ENCODE results near the gene OLFML3.

The OLFML3 gene

DNA sequence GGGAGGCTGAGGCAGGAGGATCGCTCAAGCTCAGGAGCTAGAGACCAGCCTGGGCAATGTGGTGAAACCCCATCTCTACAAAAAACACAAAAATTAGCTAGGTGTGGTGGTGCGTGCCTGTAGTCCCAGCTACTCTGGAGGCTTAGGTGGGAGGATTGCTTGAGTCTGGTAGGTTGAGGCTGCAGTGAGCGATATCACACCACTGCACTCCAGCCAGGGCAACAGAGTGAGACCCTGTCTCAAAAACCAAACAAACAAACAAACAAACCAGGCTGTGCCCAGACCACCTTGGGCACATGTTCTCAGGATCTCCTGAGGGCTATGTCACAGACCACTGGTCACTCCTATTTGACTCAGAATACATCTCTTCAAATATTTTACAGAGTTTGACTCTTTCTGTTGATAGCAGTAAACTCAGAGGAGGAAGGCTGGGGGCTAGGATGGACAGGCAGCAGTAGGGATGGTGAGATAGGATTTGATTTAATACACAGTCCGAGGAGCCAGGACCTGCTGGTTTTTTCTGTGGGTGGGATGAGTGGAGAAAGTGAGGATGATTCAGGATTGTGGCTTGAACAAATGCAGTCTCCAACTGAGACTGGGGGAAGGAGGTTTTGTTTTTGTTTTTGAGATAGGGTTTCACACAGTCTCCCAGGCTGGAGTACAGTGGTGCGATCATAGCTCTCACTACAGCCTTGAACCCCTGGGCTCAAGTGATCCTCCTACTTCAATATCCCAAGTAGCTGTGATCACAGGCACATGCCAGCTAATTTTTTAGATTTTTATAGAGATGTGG, 46.5 kb downstream of the OLFML3 start:
- DNase-seq (ENCODE audit: low spot score): no peak

DNA sequence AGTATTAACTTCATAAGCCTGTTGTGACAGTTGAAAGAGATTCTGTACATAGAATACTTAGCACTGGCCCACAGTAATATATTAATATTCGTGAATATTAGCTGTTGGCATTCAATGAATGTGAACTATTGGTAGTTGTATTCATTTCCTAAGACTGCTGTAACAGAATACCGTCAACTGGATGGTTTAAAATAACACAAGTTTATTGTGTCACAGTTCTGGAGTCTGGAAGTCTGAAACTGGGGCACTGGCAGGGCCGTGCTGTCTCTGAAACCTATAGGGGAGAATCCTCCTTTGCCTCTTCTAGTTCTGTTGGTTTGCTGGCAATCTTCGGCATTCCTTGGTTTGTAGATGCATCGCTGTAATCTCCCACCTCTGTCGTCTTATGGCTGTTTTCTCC, 47.5 kb downstream of the OLFML3 start:
- no peak for DNase-seq (ENCODE audit: low spot score)

Measured in HuH-7 (cell line).